Thyroid gland (tissue), 4 donors: ENCODE measurements around the gene LYPD5.

Source experiments
- POLR2A ChIP-seq, 2 donors: fragments of 450-650 bp; IDR thresholded peaks; one replicate each; pipeline ENCODE4 v1.6.1; 2017; ENCODE audit warnings: antibody characterized with exemption in 2 of 2, mild to moderate bottlenecking in 2 of 2, moderate library complexity in 1 of 2
- TF ChIP-seq, protein P1 (sequence below), 6 experiments: fragments of 200-600 bp in 3 of 6; fragments of 450-650 bp in 3 of 6; sonication (generic) in 3 of 6; IDR thresholded peaks; one replicate each; pipeline ENCODE4 v1.5.1; 2016 to 2019; ENCODE audit warnings: antibody characterized with exemption in 6 of 6, mild to moderate bottlenecking in 2 of 6, inconsistent platforms in 1 of 6, moderate library complexity in 1 of 6

DNA sequence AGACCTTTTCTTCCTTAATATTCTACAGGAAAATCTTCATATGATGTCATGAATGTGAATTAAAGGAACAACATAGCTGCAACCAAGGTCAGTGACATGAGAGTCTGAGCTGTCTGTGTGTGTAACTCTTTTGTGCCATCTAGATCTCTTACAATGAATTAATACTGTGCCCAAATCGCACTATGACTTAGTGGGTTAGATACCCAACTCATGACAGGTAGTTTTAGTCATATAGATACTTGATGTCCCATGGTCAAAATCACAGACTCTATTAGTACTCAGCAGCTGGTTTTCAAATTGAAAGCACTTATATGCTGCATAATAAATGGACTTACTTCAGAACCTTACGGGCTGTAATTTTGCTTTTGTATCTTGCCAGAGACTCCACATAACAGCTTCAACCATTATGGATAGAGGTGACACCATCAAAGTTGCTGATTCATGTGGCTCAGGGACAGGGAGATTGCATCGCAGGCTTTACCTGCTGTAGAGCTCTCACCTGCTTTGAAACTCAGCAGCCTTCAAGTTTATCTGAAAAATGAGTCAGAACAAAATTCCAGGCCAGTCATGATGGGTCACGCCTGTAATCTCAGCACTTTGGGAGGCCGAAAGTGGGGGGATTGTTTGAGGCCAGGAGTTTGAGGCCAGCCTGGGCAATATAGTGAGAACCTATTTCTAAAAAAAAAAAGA is 12.6 kb upstream of the LYPD5 start:
- TF ChIP-seq, protein P1, sequence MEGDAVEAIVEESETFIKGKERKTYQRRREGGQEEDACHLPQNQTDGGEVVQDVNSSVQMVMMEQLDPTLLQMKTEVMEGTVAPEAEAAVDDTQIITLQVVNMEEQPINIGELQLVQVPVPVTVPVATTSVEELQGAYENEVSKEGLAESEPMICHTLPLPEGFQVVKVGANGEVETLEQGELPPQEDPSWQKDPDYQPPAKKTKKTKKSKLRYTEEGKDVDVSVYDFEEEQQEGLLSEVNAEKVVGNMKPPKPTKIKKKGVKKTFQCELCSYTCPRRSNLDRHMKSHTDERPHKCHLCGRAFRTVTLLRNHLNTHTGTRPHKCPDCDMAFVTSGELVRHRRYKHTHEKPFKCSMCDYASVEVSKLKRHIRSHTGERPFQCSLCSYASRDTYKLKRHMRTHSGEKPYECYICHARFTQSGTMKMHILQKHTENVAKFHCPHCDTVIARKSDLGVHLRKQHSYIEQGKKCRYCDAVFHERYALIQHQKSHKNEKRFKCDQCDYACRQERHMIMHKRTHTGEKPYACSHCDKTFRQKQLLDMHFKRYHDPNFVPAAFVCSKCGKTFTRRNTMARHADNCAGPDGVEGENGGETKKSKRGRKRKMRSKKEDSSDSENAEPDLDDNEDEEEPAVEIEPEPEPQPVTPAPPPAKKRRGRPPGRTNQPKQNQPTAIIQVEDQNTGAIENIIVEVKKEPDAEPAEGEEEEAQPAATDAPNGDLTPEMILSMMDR (IDR thresholded peaks at IDR 0.05), result no peak
- TF ChIP-seq POLR2A (IDR thresholded peaks at IDR 0.05), result no peak
